ENCODE data around the gene KIAA1958.

GRCh38 chr9:112711050-112711689 lies 224.5 kb downstream of the KIAA1958 start:
- TF ChIP-seq CTCF (IDR thresholded peaks at IDR 0.05): peak in 4 of 6 experiments; percentile 14 to 41 (median 30)
- TF ChIP-seq POLR2A (IDR thresholded peaks at IDR 0.05): no peak

Measured in Peyer's patch (tissue), 4 donors.